ENCODE data around the gene CACNA2D2. TPM values are rescaled to one million over a fixed set of nuclear protein-coding genes. Genes with fewer than 3 reads are reported as not detected.

Gene CACNA2D2
- total RNA-seq, 1 donor from 2014 or later, result 0.53 TPM

DNA sequence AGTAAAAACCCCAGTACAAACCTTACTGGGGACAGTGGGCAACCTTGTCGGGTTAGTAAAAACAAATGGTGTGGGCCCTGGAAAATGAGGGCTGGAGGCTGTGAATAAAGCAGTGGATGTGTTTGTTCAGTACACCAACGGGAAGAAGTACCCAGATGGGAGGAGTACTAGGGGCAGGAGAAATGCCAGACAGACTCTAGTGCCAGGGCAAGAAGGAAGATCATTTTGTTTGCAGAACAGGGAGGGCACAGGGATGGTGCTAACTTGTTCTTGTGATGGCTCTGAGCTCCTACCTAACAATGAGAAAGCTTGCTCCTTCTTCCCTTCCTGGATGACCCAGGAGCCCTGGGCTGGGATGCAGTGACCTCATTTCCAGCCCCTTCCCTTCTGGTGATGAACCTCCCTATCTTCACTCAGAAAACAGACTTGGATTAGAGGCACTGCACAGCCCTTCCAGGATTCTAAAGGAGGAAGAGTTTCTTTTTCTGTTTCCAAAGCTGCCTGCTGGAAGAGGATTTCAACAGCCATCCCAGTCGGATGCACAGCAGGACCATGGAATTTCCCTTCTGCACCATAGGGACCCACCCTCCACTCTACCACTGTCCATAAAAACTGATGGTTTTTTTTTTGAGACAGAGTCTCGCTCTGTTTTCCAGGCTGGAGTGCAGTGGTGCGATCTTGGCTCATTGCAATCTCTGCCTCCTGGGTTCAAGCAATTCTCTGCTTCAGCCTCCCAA is 168.9 kb downstream of the CACNA2D2 start:
- POLR2A ChIA-PET, result interaction anchor here (0.8 to 1.3 kb wide), 2 partner anchors 10 to 13 kb away, joined by 3 to 4 read pairs; no protein-coding TSS in a partner anchor
- Mint-ChIP-seq H3K36me3 (ENCODE audit: low read depth) (peaks cover 44% of the 10 kb centered on the region), H3K27ac (peak overlapping the region; percentile 7)

DNA sequence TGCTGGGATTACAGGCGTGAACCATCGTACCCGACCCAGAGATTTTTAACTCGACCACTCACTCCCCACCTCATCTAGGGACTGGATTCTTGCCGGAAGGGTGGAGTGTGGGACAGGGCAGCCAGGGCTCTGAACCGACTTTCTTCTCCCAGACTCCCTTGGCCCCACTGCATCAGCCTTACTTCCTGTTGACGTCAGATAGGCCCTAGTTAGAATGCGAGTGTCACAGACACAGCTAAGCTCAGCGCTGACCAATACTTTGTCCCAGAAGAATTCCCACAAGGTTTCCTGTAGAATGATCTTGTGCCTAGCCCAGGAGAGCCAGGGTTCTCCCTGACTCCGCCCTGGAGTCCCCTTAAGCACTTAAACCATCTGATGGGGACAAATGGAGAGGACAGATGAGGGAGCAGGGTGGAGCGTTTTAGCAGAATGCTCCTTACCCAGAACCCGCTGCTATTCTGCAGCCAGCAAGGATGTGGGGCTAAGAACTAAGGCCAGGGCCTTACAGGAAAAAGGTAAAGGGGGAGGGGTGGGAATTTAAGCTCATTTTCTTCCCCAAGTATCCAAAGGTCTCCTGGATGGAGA is 169.6 kb downstream of the CACNA2D2 start:
- DNase-seq (no peak), ATAC-seq (ENCODE audit: low read depth) (no peak)
- Mint-ChIP-seq H3K36me3 (ENCODE audit: low read depth) (peaks cover 47% of the 10 kb centered on the region), H3K27me3 (no peaks in the 10 kb centered on the region), H3K4me3 (peak overlapping the region; percentile 7), H3K9me3 (no peaks in the 10 kb centered on the region), H3K4me1 (peaks cover 46% of the 10 kb centered on the region), H3K27ac (peak overlapping the region; percentile 37)
- TF ChIP-seq, protein P1, sequence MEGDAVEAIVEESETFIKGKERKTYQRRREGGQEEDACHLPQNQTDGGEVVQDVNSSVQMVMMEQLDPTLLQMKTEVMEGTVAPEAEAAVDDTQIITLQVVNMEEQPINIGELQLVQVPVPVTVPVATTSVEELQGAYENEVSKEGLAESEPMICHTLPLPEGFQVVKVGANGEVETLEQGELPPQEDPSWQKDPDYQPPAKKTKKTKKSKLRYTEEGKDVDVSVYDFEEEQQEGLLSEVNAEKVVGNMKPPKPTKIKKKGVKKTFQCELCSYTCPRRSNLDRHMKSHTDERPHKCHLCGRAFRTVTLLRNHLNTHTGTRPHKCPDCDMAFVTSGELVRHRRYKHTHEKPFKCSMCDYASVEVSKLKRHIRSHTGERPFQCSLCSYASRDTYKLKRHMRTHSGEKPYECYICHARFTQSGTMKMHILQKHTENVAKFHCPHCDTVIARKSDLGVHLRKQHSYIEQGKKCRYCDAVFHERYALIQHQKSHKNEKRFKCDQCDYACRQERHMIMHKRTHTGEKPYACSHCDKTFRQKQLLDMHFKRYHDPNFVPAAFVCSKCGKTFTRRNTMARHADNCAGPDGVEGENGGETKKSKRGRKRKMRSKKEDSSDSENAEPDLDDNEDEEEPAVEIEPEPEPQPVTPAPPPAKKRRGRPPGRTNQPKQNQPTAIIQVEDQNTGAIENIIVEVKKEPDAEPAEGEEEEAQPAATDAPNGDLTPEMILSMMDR (IDR thresholded peaks at IDR 0.05), result no peak
- intact Hi-C loops (cut with micrococcal nuclease), result no loop called here
- ChIA-PET CTCF (no interaction called here), POLR2A (interaction anchor here (0.6 to 1.3 kb wide), 4 partner anchors 9 to 42 kb away, joined by 3 to 4 read pairs (median 3); partner anchors contain the start of gene IFRD2)

More for the DNA sequence above, 168.9 kb downstream of the CACNA2D2 start:
- peaks cover 53% of the 10 kb centered on the region for H3K4me1 Mint-ChIP-seq
- DNase-seq (no peak), ATAC-seq (ENCODE audit: low read depth) (no peak)
- H3K4me3 Mint-ChIP-seq, result no peak overlapping the region
- H3K9me3 Mint-ChIP-seq, result no peaks in the 10 kb centered on the region
- TF ChIP-seq, protein P1 (IDR thresholded peaks at IDR 0.05), result no peak
- no peaks in the 10 kb centered on the region for H3K27me3 Mint-ChIP-seq
- CTCF ChIA-PET, result no interaction called here
- intact Hi-C loops (cut with micrococcal nuclease), result no loop called here

DNA sequence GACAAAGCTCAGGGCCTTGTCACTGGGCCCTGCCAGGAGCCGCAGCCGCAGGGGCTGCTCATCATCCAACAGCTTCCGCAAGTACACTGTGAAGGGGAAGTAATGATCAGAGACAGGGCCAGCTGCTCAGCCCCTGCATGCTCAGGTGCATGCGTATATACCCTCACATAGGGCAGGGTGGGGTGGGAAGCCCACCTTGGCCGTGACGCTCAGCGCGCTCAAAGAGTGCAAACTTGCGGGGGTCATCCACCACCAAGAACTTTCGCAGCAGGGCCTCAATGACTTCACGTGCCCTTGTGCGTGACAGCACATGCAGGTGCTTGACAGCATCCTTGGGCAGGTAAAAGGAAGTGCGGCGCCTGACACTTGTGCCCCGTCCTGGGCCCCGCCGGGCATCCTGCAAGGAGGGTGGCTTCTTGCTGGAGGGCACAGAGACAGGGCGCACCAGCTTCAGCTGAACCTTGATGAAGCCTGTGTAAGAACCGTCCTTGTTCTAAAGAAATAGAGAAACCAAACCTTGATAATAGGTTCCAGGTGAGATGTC is 172.0 kb downstream of the CACNA2D2 start:
- Mint-ChIP-seq H3K9me3 (no peaks in the 10 kb centered on the region), H3K4me1 (peaks cover 47% of the 10 kb centered on the region), H3K27me3 (no peaks in the 10 kb centered on the region), H3K4me3 (no peak overlapping the region), H3K36me3 (ENCODE audit: low read depth) (peaks cover 48% of the 10 kb centered on the region), H3K27ac (no peak overlapping the region)
- POLR2A ChIA-PET, result no interaction called here
- intact Hi-C loops (cut with micrococcal nuclease), result no loop called here
- CTCF ChIA-PET, result interaction anchor here (0.9 kb wide), 1 partner anchor 8 kb away, joined by 3 read pairs; no protein-coding TSS in a partner anchor
- no peak for DNase-seq
- no peak for ATAC-seq (ENCODE audit: low read depth)
- TF ChIP-seq, protein P1 (IDR thresholded peaks at IDR 0.05), result no peak

DNA sequence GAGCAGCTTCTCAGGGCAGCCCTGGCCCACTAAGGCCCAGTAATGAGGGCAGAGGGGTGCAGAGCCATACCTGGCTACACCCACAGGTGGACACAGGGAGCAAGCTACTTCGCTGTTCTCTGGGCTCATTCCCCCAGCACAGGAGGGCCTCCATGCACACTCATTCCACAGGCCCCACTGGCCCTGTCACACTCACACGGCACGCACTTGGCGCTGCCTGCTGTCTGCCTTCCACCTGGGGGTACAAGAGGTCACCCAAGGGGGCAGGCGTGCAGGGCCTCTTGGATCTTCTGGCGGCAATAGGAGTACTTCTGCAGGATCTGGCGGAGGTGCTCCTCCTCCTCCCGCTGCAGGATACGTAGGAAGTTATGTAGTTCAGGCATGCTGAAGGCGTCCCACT is 173.1 kb downstream of the CACNA2D2 start:
- H3K36me3 Mint-ChIP-seq (ENCODE audit: low read depth), result peaks cover 53% of the 10 kb centered on the region

More for the DNA sequence above, 173.1 kb downstream of the CACNA2D2 start:
- CTCF ChIA-PET, result no interaction called here
- DNase-seq, result no peak
- Mint-ChIP-seq H3K4me1 (peaks cover 39% of the 10 kb centered on the region), H3K27me3 (no peaks in the 10 kb centered on the region), H3K9me3 (no peaks in the 10 kb centered on the region), H3K27ac (no peak overlapping the region), H3K4me3 (no peak overlapping the region)
- TF ChIP-seq, protein P1 (IDR thresholded peaks at IDR 0.05), result no peak
- POLR2A ChIA-PET, result no interaction called here
- ATAC-seq (ENCODE audit: low read depth), result no peak
- intact Hi-C loops (cut with micrococcal nuclease), result no loop called here

Data from activated B cell treated with CpG ODN at 0.5 μM for 24 hours (primary cell).